DOHH2 (cell line): ENCODE data around the gene KAT6B.

Experiments used
- H3F3A ChIP-seq: fragments of 200-600 bp; sonication (generic), shearing (Covaris generic); 2 replicates; pipeline ENCODE4 v1.6.0; 2016; ENCODE audit warnings: antibody characterized with exemption, mild to moderate bottlenecking; ENCODE audit not compliant: control insufficient read depth, insufficient read depth
- H3K27ac ChIP-seq: fragments of 200-600 bp; sonication (generic); 2 replicates; pipeline ENCODE4 v1.5.1; 2014; ENCODE audit warnings: low read depth, mild to moderate bottlenecking, low read length, moderate library complexity
- H3K27me3 ChIP-seq: fragments of 200-600 bp; sonication (generic); 2 replicates; pipeline ENCODE4 v1.6.1; 2014; ENCODE audit warnings: mild to moderate bottlenecking, low read length, mixed read lengths; ENCODE audit not compliant: control insufficient read depth
- H3K36me3 ChIP-seq: fragments of 200-600 bp; sonication (generic); 2 replicates; pipeline ENCODE4 v1.6.1; 2014; ENCODE audit warnings: mild to moderate bottlenecking, low read length, moderate library complexity, mixed read lengths; ENCODE audit not compliant: control insufficient read depth
- H3K4me1 ChIP-seq: fragments of 200-600 bp; sonication (generic); 2 replicates; pipeline ENCODE4 v1.6.1; 2014; ENCODE audit warnings: mild to moderate bottlenecking, low read length, mixed read lengths; ENCODE audit not compliant: control insufficient read depth
- H3K4me2 ChIP-seq: fragments of 200-600 bp; sonication (generic); 2 replicates; pipeline ENCODE4 v1.6.0; 2014; ENCODE audit warnings: mild to moderate bottlenecking, low read length, moderate library complexity
- H3K4me3 ChIP-seq: fragments of 200-600 bp; sonication (generic); 2 replicates; pipeline ENCODE4 v1.5.1; 2014; ENCODE audit warnings: mild to moderate bottlenecking, low read length, mixed read lengths
- H3K79me2 ChIP-seq: fragments of 200-600 bp; sonication (generic); 2 replicates; pipeline ENCODE4 v1.6.1; 2014; ENCODE audit warnings: mild to moderate bottlenecking, low read length, mixed read lengths; ENCODE audit not compliant: control insufficient read depth
- H3K9me2 ChIP-seq: fragments of 200-600 bp; sonication (generic); replicated peaks from 2 replicates; pipeline ENCODE4 v1.6.1; 2014; ENCODE audit warnings: mild to moderate bottlenecking, low read length, mixed read lengths; ENCODE audit not compliant: control insufficient read depth
- H3K9me3 ChIP-seq: fragments of 200-600 bp; sonication (generic); 2 replicates; pipeline ENCODE4 v1.6.1; 2014; ENCODE audit warnings: antibody characterized with exemption, low read length, mixed read lengths; ENCODE audit not compliant: control insufficient read depth, insufficient read depth
- H4K20me1 ChIP-seq: fragments of 200-600 bp; sonication (generic); 2 replicates; pipeline ENCODE4 v1.6.0; 2014; ENCODE audit warnings: low read depth, mild to moderate bottlenecking, antibody characterized with exemption, low read length, moderate library complexity; ENCODE audit not compliant: control insufficient read depth, insufficient read depth
- CTCF ChIP-seq: fragments of 200-600 bp; sonication (generic); IDR thresholded peaks from one replicate; pipeline ENCODE4 v1.5.1; 2014; ENCODE audit warnings: antibody characterized with exemption, mild to moderate bottlenecking, low read depth, low read length; ENCODE audit not compliant: poor library complexity, severe bottlenecking
- EZH2phosphoT487 ChIP-seq: fragments of 200-600 bp; sonication (generic); IDR thresholded peaks from 2 replicates; pipeline ENCODE4 v1.6.1; 2017; ENCODE audit warnings: borderline replicate concordance, mild to moderate bottlenecking, antibody characterized with exemption, low read length, moderate library complexity, mixed read lengths

The KAT6B gene

GRCh38 chr10:74881253-74881884 is 55.0 kb downstream of the KAT6B start:
- no peaks in the 10 kb centered on the region for H3K9me3 ChIP-seq
- no peaks in the 10 kb centered on the region for H3K4me1 ChIP-seq
- H3K4me3 ChIP-seq = no peak overlapping the region
- H3K79me2 ChIP-seq = 0 out of 2 replicates have a peak, but pooled peaks cover 11% of the 10 kb centered on the region
- no peaks in the 10 kb centered on the region for H3K27me3 ChIP-seq
- no peak overlapping the region for H3K4me2 ChIP-seq
- TF ChIP-seq CTCF (no peak), EZH2phosphoT487 (no peak)
- no peak overlapping the region for H3K27ac ChIP-seq
- H4K20me1 ChIP-seq = 0 out of 2 replicates have a peak, but pooled peaks cover 2% of the 10 kb centered on the region
- no peaks in the 10 kb centered on the region for H3K9me2 ChIP-seq
- no peaks in the 10 kb centered on the region for H3F3A ChIP-seq
- H3K36me3 ChIP-seq = no peaks in the 10 kb centered on the region

- TF ChIP-seq EZH2phosphoT487 (no peak), CTCF (no peak)
- Histone ChIP-seq H3K27me3 (no peaks in the 10 kb centered on the region), H3K4me1 (no peaks in the 10 kb centered on the region), H3K79me2 (0 out of 2 replicates have a peak, but pooled peaks cover 11% of the 10 kb centered on the region), H3K4me2 (no peak overlapping the region), H4K20me1 (0 out of 2 replicates have a peak, but pooled peaks cover 2% of the 10 kb centered on the region), H3K4me3 (no peak overlapping the region), H3K36me3 (no peaks in the 10 kb centered on the region), H3K9me2 (no peaks in the 10 kb centered on the region), H3K9me3 (no peaks in the 10 kb centered on the region), H3F3A (no peaks in the 10 kb centered on the region), H3K27ac (no peak overlapping the region)
These were observed 56.0 kb downstream of the KAT6B start for GRCh38 chr10:74882427-74882826.

GRCh38 chr10:74882831-74883230 is 56.4 kb downstream of the KAT6B start:
- Histone ChIP-seq H4K20me1 (0 out of 2 replicates have a peak, but pooled peaks cover 2% of the 10 kb centered on the region), H3K4me2 (no peak overlapping the region), H3K4me3 (no peak overlapping the region), H3K9me3 (no peaks in the 10 kb centered on the region), H3K4me1 (no peaks in the 10 kb centered on the region), H3K36me3 (no peaks in the 10 kb centered on the region), H3K27ac (no peak overlapping the region), H3K27me3 (no peaks in the 10 kb centered on the region), H3K9me2 (no peaks in the 10 kb centered on the region), H3F3A (no peaks in the 10 kb centered on the region), H3K79me2 (0 out of 2 replicates have a peak, but pooled peaks cover 11% of the 10 kb centered on the region)
- TF ChIP-seq EZH2phosphoT487 (no peak), CTCF (no peak)
